ENCODE results near the gene KRTAP20-1.

Gene KRTAP20-1

DNA sequence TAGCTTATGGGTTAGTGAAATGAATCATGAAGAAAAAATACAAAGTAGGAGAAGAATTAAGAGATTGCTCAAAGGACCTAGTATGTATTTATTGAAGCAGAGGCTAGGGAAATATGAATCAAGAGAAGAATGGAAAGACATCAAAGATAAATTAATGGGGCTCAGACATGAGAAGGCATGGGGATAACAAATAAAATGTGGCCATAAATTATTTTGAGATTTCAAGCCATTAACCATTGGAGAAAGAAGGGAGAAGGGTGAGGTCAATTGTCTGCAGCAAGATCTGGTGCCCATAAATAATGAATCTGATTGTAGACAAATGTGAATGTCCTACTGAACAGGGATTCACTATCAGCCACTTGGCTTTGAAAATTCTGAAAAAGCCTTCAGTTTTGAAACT lies 36.7 kb downstream of the KRTAP20-1 start:
- DNase-seq = no peak

All from left hindlimb (tissue), 1 donor.